Caco-2 (cell line): ENCODE results near the gene AURKAIP1. TPM values are rescaled to one million over a fixed set of nuclear protein-coding genes. Genes with fewer than 3 reads are reported as not detected.

Experiments
- BruUV-seq: library from RNA; stranded (reverse); fragments of 400-500 nt; replicated peaks from 2 replicates; lab custom pipeline; 2021; lab: Mats Ljungman, UMichigan
- CTCF ChIA-PET: fragments of 300-600 bp; sonication (Branson Sonifier 250); formaldehyde crosslinking; loops from one replicate; lab custom pipeline; 2022; ENCODE audit warnings: antibody characterized with exemption; lab: Charles Lee
- POLR2A ChIA-PET: fragments of 300-600 bp; sonication (Branson Sonifier 250); formaldehyde crosslinking; loops from one replicate; lab custom pipeline; 2022; ENCODE audit warnings: antibody characterized with exemption; lab: Charles Lee
- DNase-seq, 2 experiments: peaks; one replicate each; pipeline versions ENCODE4 v3.0.0 to v3.0.0-alpha.2; 2020 to 2022
- H3K27me3 ChIP-seq: replicated peaks from 2 replicates; pipeline ENCODE4 v1.6.0; 2011; ENCODE audit warnings: low read length; ENCODE audit not compliant: control insufficient read depth, insufficient read depth
- H3K36me3 ChIP-seq: 2 replicates; pipeline ENCODE4 v1.5.1; 2011; ENCODE audit warnings: low read length; ENCODE audit not compliant: control insufficient read depth, insufficient read depth
- H3K4me1 ChIP-seq: fragments of 250-450 bp; sonication (Bioruptor Pico); 2 replicates; pipeline ENCODE4 v1.5.1; 2020; ENCODE audit warnings: mild to moderate bottlenecking
- H3K4me3 ChIP-seq: 2 replicates; pipeline ENCODE4 v1.5.1; 2011; ENCODE audit warnings: low read depth, mild to moderate bottlenecking, control low read depth, low read length
- H3K9me3 ChIP-seq: fragments of 250-450 bp; sonication (Bioruptor Pico); 2 replicates; pipeline ENCODE4 v1.5.1; 2020; ENCODE audit warnings: mild to moderate bottlenecking, moderate library complexity
- H3K27ac Mint-ChIP-seq: one replicate; pipeline ENCODE4 v1.8.0; 2022; ENCODE audit warnings: mixed read lengths; ENCODE audit not compliant: unreplicated experiment
- H3K27me3 Mint-ChIP-seq: one replicate; pipeline ENCODE4 v1.8.0; 2022; ENCODE audit warnings: mixed read lengths; ENCODE audit not compliant: insufficient read depth, unreplicated experiment
- H3K36me3 Mint-ChIP-seq: one replicate; pipeline ENCODE4 v1.8.0; 2022; ENCODE audit warnings: mild to moderate bottlenecking, mixed read lengths; ENCODE audit not compliant: insufficient read depth, unreplicated experiment
- H3K4me1 Mint-ChIP-seq: one replicate; pipeline ENCODE4 v1.8.0; 2022; ENCODE audit warnings: low read depth, mixed read lengths; ENCODE audit not compliant: unreplicated experiment
- H3K4me3 Mint-ChIP-seq: one replicate; pipeline ENCODE4 v1.8.0; 2022; ENCODE audit warnings: mild to moderate bottlenecking, moderate library complexity, mixed read lengths; ENCODE audit not compliant: unreplicated experiment
- H3K9me3 Mint-ChIP-seq: one replicate; pipeline ENCODE4 v1.8.0; 2022; ENCODE audit warnings: mixed read lengths; ENCODE audit not compliant: unreplicated experiment
- intact Hi-C: fragments of 100-400 bp; cut with micrococcal nuclease; formaldehyde crosslinking; loops from one replicate; pipeline ENCODE4 v1.10.0; 2022; ENCODE audit not compliant: unreplicated experiment
- total RNA-seq: library from RNA; stranded (reverse); gene quantifications from 2 replicates; pipeline ENCODE4 v1.2.3, GENCODE V29; 2022
- TF ChIP-seq, protein P1 (sequence below), 2 experiments: fragments of 200-600 bp in 1 of 2; IDR thresholded peaks; 1 replicate in 1 of 2; 2 replicates in 1 of 2; pipeline versions ENCODE4 v1.5.1 to v1.8.0; 2011 to 2022; ENCODE audit warnings: antibody characterized with exemption in 1 of 2, control low read depth in 1 of 2, inconsistent platforms in 1 of 2, low read depth in 1 of 2, low read length in 1 of 2, mild to moderate bottlenecking in 1 of 2, moderate library complexity in 1 of 2; ENCODE audit not compliant: insufficient read depth in 1 of 2, severe bottlenecking in 1 of 2, unreplicated experiment in 1 of 2

AURKAIP1 gene
- total RNA-seq, 1 experiment from 2014 or later, result 187 TPM

DNA sequence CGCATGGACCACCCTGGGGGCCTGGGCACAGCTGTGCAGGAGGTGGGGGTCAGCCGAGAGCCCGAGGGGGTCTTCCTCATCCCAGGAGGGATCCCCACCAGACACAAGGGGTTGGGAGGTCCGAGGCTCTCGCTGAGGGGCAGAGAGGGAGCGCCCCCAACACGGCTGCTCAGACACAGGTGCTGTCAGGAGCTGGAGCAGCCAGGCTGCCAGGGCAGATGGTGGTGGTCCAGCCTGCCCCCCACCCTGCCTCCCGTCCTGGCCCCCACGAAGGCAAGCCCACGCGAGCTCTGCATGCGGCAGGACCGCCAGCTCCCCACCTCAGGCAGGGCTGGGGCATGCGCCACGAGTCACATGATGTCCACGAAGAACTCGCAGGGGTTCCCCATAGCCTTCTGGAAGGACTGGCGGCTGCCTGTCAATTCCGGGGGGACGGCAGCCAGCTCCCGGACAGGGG lies 39.2 kb downstream of the AURKAIP1 start:
- POLR2A ChIA-PET, result no interaction called here
- peaks cover 49% of the 10 kb centered on the region for H3K36me3 Mint-ChIP-seq
- intact Hi-C loops, result no loop called here

DNA sequence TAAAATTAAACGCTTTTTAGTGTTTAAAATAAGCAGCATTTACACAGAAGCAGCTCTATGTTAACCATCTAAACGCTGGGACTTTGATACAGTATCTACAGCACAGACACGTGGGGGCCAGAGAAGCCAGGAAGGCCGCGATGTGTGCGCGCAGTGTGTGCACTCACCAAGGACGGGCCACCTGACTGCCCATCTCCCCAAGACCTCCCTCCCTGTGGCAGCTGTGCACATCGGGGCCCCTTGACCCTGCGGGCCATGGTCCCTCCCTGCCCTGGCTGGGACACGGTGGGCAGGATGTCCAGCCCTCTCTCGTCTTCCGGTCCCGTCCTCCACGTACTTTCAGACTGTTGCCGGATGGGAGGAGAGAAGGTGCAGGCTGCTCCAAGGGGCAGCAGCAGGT lies 39.7 kb downstream of the AURKAIP1 start:
- CTCF ChIA-PET, result no interaction called here
- no TSS peak for BruUV-seq
- POLR2A ChIA-PET, result no interaction called here
- no peaks in the 10 kb centered on the region for H3K9me3 ChIP-seq
- TF ChIP-seq, protein P1, sequence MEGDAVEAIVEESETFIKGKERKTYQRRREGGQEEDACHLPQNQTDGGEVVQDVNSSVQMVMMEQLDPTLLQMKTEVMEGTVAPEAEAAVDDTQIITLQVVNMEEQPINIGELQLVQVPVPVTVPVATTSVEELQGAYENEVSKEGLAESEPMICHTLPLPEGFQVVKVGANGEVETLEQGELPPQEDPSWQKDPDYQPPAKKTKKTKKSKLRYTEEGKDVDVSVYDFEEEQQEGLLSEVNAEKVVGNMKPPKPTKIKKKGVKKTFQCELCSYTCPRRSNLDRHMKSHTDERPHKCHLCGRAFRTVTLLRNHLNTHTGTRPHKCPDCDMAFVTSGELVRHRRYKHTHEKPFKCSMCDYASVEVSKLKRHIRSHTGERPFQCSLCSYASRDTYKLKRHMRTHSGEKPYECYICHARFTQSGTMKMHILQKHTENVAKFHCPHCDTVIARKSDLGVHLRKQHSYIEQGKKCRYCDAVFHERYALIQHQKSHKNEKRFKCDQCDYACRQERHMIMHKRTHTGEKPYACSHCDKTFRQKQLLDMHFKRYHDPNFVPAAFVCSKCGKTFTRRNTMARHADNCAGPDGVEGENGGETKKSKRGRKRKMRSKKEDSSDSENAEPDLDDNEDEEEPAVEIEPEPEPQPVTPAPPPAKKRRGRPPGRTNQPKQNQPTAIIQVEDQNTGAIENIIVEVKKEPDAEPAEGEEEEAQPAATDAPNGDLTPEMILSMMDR (IDR thresholded peaks at IDR 0.05; ENCODE audit: insufficient read depth in 1 of 2, low read depth in 1 of 2, low read length in 1 of 2, severe bottlenecking in 1 of 2, unreplicated experiment in 1 of 2), result no peak
- intact Hi-C loops, result no loop called here
- no peaks in the 10 kb centered on the region for H3K27me3 ChIP-seq
- Mint-ChIP-seq H3K9me3 (no peaks in the 10 kb centered on the region), H3K4me3 (no peak overlapping the region), H3K4me1 (no peaks in the 10 kb centered on the region), H3K36me3 (peaks cover 44% of the 10 kb centered on the region), H3K27me3 (no peaks in the 10 kb centered on the region), H3K27ac (no peak overlapping the region)
- no peaks in the 10 kb centered on the region for H3K4me1 ChIP-seq
- H3K36me3 ChIP-seq, result no peaks in the 10 kb centered on the region
- DNase-seq, result no peak
- H3K4me3 ChIP-seq, result no peak overlapping the region

More for the DNA sequence above, 39.2 kb downstream of the AURKAIP1 start:
- TF ChIP-seq, protein P1 (IDR thresholded peaks at IDR 0.05; ENCODE audit: insufficient read depth in 1 of 2, low read depth in 1 of 2, low read length in 1 of 2, severe bottlenecking in 1 of 2, unreplicated experiment in 1 of 2), result no peak
- Histone ChIP-seq H3K27me3 (no peaks in the 10 kb centered on the region), H3K4me1 (no peaks in the 10 kb centered on the region), H3K9me3 (no peaks in the 10 kb centered on the region), H3K36me3 (no peaks in the 10 kb centered on the region), H3K4me3 (no peak overlapping the region)
- no peak overlapping the region for H3K4me3 Mint-ChIP-seq
- H3K27me3 Mint-ChIP-seq, result no peaks in the 10 kb centered on the region
- CTCF ChIA-PET, result no interaction called here
- H3K27ac Mint-ChIP-seq, result no peak overlapping the region
- H3K9me3 Mint-ChIP-seq, result no peaks in the 10 kb centered on the region
- no TSS peak for BruUV-seq
- no peak for DNase-seq
- H3K4me1 Mint-ChIP-seq, result no peaks in the 10 kb centered on the region

DNA sequence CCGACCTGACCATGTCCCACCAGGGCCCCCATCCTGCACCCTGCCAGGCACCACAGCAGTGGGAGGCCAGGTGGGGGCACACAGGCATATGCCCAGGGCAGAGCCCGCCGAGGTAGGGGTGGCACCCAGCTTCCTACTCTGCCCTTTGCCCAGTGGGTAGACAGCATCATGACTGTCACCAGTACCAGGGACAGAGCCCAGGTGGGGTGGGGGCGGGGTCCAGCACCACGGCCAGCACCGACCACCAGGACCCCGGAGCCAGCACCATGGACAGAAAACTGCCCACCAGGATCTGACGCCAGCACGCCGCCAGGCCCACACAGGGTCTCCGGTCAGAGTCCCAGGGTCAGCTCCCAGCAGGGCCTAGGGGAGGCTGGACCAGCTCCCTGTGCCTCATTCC lies 40.2 kb downstream of the AURKAIP1 start:
- intact Hi-C loops, result no loop called here
- no TSS peak for BruUV-seq
- TF ChIP-seq, protein P1 (IDR thresholded peaks at IDR 0.05; ENCODE audit: insufficient read depth in 1 of 2, low read depth in 1 of 2, low read length in 1 of 2, severe bottlenecking in 1 of 2, unreplicated experiment in 1 of 2), result no peak
- DNase-seq, result no peak
- Mint-ChIP-seq H3K4me3 (no peak overlapping the region), H3K36me3 (peaks cover 39% of the 10 kb centered on the region), H3K4me1 (no peaks in the 10 kb centered on the region), H3K27ac (no peak overlapping the region), H3K27me3 (no peaks in the 10 kb centered on the region), H3K9me3 (no peaks in the 10 kb centered on the region)
- Histone ChIP-seq H3K27me3 (no peaks in the 10 kb centered on the region), H3K4me3 (no peak overlapping the region), H3K36me3 (no peaks in the 10 kb centered on the region), H3K9me3 (no peaks in the 10 kb centered on the region), H3K4me1 (no peaks in the 10 kb centered on the region)
- ChIA-PET POLR2A (no interaction called here), CTCF (no interaction called here)
